Measurements from ENCODE around the gene NRGN.

DNA sequence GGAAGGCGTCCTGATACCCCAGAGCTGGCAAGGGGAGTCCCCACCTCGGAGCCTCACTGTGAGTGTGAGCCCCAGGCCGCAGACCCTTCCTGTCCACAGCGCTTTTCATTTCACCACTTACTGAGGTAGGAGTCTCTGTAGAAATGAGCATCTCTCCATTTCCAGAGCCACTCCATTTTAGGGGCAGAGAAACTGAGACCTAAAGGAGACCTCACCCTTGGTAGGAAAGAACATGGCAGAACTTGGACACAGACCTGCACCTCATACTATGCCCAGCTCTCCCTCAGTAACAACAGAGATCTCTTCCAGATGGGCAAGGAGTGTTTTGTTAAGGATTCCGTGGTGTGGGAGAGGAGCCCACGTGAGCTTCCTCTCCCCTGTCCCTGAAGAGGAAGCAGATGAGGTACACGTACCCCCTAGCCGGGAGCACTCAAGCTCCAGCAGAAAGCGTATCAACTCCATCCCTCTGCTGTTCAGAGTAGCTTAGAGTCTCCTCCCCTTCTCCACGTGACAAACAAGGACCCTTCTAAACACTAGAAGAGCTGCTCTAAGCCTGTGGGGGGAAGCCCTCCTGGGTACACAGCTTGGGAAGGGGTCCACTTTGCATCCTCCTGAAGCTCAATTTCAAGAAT lies 12.8 kb downstream of the NRGN start:
- TF ChIP-seq CTCF (optimal IDR thresholded peaks at IDR 0.05 in 1 of 3, IDR thresholded peaks at IDR 0.05 in 1 of 3, conservative IDR thresholded peaks at IDR 0.05 in 1 of 3; ENCODE audit: extremely low read depth in 1 of 3, insufficient read depth in 2 of 3, low read length in 3 of 3) (no peak), EZH2 (IDR thresholded peaks at IDR 0.05; ENCODE audit: low read length) (no peak)

All from keratinocyte (primary cell).